ENCODE data around the gene CPA5. TPM values are rescaled to one million over a fixed set of nuclear protein-coding genes. Genes with fewer than 3 reads are reported as not detected.

The CPA5 gene
- total and polyA plus RNA-seq, 2 of the 8 experiments (the other 6 are each of a cell fraction or from before 2014, with no cell fraction given): 0.12 TPM; not detected in 1

GRCh38 chr7:130363026-130363847 is 18.6 kb downstream of the CPA5 start (continued):
- TF ChIP-seq, protein P1, sequence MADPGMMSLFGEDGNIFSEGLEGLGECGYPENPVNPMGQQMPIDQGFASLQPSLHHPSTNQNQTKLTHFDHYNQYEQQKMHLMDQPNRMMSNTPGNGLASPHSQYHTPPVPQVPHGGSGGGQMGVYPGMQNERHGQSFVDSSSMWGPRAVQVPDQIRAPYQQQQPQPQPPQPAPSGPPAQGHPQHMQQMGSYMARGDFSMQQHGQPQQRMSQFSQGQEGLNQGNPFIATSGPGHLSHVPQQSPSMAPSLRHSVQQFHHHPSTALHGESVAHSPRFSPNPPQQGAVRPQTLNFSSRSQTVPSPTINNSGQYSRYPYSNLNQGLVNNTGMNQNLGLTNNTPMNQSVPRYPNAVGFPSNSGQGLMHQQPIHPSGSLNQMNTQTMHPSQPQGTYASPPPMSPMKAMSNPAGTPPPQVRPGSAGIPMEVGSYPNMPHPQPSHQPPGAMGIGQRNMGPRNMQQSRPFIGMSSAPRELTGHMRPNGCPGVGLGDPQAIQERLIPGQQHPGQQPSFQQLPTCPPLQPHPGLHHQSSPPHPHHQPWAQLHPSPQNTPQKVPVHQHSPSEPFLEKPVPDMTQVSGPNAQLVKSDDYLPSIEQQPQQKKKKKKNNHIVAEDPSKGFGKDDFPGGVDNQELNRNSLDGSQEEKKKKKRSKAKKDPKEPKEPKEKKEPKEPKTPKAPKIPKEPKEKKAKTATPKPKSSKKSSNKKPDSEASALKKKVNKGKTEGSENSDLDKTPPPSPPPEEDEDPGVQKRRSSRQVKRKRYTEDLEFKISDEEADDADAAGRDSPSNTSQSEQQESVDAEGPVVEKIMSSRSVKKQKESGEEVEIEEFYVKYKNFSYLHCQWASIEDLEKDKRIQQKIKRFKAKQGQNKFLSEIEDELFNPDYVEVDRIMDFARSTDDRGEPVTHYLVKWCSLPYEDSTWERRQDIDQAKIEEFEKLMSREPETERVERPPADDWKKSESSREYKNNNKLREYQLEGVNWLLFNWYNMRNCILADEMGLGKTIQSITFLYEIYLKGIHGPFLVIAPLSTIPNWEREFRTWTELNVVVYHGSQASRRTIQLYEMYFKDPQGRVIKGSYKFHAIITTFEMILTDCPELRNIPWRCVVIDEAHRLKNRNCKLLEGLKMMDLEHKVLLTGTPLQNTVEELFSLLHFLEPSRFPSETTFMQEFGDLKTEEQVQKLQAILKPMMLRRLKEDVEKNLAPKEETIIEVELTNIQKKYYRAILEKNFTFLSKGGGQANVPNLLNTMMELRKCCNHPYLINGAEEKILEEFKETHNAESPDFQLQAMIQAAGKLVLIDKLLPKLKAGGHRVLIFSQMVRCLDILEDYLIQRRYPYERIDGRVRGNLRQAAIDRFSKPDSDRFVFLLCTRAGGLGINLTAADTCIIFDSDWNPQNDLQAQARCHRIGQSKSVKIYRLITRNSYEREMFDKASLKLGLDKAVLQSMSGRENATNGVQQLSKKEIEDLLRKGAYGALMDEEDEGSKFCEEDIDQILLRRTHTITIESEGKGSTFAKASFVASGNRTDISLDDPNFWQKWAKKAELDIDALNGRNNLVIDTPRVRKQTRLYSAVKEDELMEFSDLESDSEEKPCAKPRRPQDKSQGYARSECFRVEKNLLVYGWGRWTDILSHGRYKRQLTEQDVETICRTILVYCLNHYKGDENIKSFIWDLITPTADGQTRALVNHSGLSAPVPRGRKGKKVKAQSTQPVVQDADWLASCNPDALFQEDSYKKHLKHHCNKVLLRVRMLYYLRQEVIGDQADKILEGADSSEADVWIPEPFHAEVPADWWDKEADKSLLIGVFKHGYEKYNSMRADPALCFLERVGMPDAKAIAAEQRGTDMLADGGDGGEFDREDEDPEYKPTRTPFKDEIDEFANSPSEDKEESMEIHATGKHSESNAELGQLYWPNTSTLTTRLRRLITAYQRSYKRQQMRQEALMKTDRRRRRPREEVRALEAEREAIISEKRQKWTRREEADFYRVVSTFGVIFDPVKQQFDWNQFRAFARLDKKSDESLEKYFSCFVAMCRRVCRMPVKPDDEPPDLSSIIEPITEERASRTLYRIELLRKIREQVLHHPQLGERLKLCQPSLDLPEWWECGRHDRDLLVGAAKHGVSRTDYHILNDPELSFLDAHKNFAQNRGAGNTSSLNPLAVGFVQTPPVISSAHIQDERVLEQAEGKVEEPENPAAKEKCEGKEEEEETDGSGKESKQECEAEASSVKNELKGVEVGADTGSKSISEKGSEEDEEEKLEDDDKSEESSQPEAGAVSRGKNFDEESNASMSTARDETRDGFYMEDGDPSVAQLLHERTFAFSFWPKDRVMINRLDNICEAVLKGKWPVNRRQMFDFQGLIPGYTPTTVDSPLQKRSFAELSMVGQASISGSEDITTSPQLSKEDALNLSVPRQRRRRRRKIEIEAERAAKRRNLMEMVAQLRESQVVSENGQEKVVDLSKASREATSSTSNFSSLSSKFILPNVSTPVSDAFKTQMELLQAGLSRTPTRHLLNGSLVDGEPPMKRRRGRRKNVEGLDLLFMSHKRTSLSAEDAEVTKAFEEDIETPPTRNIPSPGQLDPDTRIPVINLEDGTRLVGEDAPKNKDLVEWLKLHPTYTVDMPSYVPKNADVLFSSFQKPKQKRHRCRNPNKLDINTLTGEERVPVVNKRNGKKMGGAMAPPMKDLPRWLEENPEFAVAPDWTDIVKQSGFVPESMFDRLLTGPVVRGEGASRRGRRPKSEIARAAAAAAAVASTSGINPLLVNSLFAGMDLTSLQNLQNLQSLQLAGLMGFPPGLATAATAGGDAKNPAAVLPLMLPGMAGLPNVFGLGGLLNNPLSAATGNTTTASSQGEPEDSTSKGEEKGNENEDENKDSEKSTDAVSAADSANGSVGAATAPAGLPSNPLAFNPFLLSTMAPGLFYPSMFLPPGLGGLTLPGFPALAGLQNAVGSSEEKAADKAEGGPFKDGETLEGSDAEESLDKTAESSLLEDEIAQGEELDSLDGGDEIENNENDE (IDR thresholded peaks at IDR 0.05; ENCODE audit: insufficient replicate concordance, low read length): no peak
- TF ChIP-seq CEBPB (IDR thresholded peaks at IDR 0.05; ENCODE audit: low read depth, low read length) (no peak), BCL11A (IDR thresholded peaks at IDR 0.05; ENCODE audit: low read depth in 2 of 2, low read length in 2 of 2) (no peak), FOSL1 (IDR thresholded peaks at IDR 0.05; ENCODE audit: insufficient read depth, low read depth, low read length) (no peak)

All from H1 (cell line).